ENCODE results near the gene VEGFC.
A peak's percentile ranks its signal among the peaks of the same experiment; 100 is the strongest.

VEGFC gene

GRCh38 chr4:176798540-176798939 lies 5.8 kb upstream of the VEGFC start:
- DNase-seq (ENCODE audit: low spot score) = no peak

GRCh38 chr4:176795441-176795840 lies 2.7 kb upstream of the VEGFC start:
- no peak for DNase-seq (ENCODE audit: low spot score)

- DNase-seq (ENCODE audit: low spot score) = no peak
Observed at GRCh38 chr4:176794651-176795050, 1.9 kb upstream of the VEGFC start.

- peak; percentile 54 for DNase-seq (ENCODE audit: low spot score)
Observed at GRCh38 chr4:176794151-176794550, 1.4 kb upstream of the VEGFC start.

- no peak for DNase-seq (ENCODE audit: low spot score)
Observed at GRCh38 chr4:176793060-176793605, 411 bp upstream of the VEGFC start.

- DNase-seq (ENCODE audit: low spot score) = no peak
Observed at GRCh38 chr4:176791591-176792325, 964 bp downstream of the VEGFC start.

GRCh38 chr4:176790398-176790797 lies 2.3 kb downstream of the VEGFC start:
- DNase-seq (ENCODE audit: low spot score) = no peak

GRCh38 chr4:176789955-176790354 lies 2.8 kb downstream of the VEGFC start:
- DNase-seq (ENCODE audit: low spot score) = peak; percentile 69

GRCh38 chr4:176788971-176789370 lies 3.8 kb downstream of the VEGFC start:
- no peak for DNase-seq (ENCODE audit: low spot score)

GRCh38 chr4:176788248-176788647 lies 4.5 kb downstream of the VEGFC start:
- no peak for DNase-seq (ENCODE audit: low spot score)

- DNase-seq (ENCODE audit: low spot score) = no peak
Observed at GRCh38 chr4:176784816-176785215, 7.9 kb downstream of the VEGFC start.

- DNase-seq (ENCODE audit: low spot score) = no peak
Observed at GRCh38 chr4:176782794-176783193, 9.9 kb downstream of the VEGFC start.

GRCh38 chr4:176782191-176782590 lies 10.5 kb downstream of the VEGFC start:
- no peak for DNase-seq (ENCODE audit: low spot score)

GRCh38 chr4:176781739-176782100 lies 11.0 kb downstream of the VEGFC start:
- no peak for DNase-seq (ENCODE audit: low spot score)

- no peak for DNase-seq (ENCODE audit: low spot score)
Observed at GRCh38 chr4:176780995-176781738, 11.6 kb downstream of the VEGFC start.

- no peak for DNase-seq (ENCODE audit: low spot score)
Observed at GRCh38 chr4:176779421-176779820, 13.3 kb downstream of the VEGFC start.

- peak; percentile 11 for DNase-seq (ENCODE audit: low spot score)
Observed at GRCh38 chr4:176778491-176778890, 14.2 kb downstream of the VEGFC start.

- DNase-seq (ENCODE audit: low spot score) = no peak
Observed at GRCh38 chr4:176778063-176778462, 14.7 kb downstream of the VEGFC start.

GRCh38 chr4:176775338-176775737 lies 17.4 kb downstream of the VEGFC start:
- no peak for DNase-seq (ENCODE audit: low spot score)

- DNase-seq (ENCODE audit: low spot score) = no peak
Observed at GRCh38 chr4:176774852-176775251, 17.9 kb downstream of the VEGFC start.

- peak; percentile 78 for DNase-seq (ENCODE audit: low spot score)
Observed at GRCh38 chr4:176769514-176769913, 23.2 kb downstream of the VEGFC start.

- DNase-seq (ENCODE audit: low spot score) = no peak
Observed at GRCh38 chr4:176767183-176767582, 25.5 kb downstream of the VEGFC start.

- DNase-seq (ENCODE audit: low spot score) = no peak
Observed at GRCh38 chr4:176762661-176763308, 29.9 kb downstream of the VEGFC start.
